Effector memory CD4-positive, alpha-beta T cell (primary cell): ENCODE results near the gene SMIM24.

Source experiments
- DNase-seq, 3 donors: peaks; one replicate each; pipeline ENCODE4 v3.0.0-alpha.2; 2020
- H3K27ac ChIP-seq: 2 replicates; pipeline ENCODE4 v1.7.0; 2013; ENCODE audit warnings: mild to moderate bottlenecking, low read length, moderate library complexity; ENCODE audit not compliant: insufficient read depth, poor library complexity, severe bottlenecking
- H3K27me3 ChIP-seq: replicated peaks from 2 replicates; pipeline ENCODE4 v1.7.0; 2013; ENCODE audit warnings: mild to moderate bottlenecking, low read length; ENCODE audit not compliant: insufficient read depth, control insufficient read depth, poor library complexity, severe bottlenecking
- H3K36me3 ChIP-seq: 2 replicates; pipeline ENCODE4 v1.7.0; 2013; ENCODE audit warnings: mild to moderate bottlenecking, low read length, moderate library complexity; ENCODE audit not compliant: control insufficient read depth, insufficient read depth
- H3K4me1 ChIP-seq: 2 replicates; pipeline ENCODE4 v1.7.0; 2013; ENCODE audit warnings: low read length, mild to moderate bottlenecking; ENCODE audit not compliant: control insufficient read depth, insufficient read depth, poor library complexity, severe bottlenecking
- H3K4me3 ChIP-seq: 2 replicates; pipeline ENCODE4 v1.7.0; 2013; ENCODE audit warnings: low read length, low read depth, mild to moderate bottlenecking; ENCODE audit not compliant: insufficient read depth, poor library complexity, severe bottlenecking
- H3K9me3 ChIP-seq: 2 replicates; pipeline ENCODE4 v1.7.0; 2013; ENCODE audit warnings: mild to moderate bottlenecking, low read length, moderate library complexity; ENCODE audit not compliant: control insufficient read depth

SMIM24 gene

DNA sequence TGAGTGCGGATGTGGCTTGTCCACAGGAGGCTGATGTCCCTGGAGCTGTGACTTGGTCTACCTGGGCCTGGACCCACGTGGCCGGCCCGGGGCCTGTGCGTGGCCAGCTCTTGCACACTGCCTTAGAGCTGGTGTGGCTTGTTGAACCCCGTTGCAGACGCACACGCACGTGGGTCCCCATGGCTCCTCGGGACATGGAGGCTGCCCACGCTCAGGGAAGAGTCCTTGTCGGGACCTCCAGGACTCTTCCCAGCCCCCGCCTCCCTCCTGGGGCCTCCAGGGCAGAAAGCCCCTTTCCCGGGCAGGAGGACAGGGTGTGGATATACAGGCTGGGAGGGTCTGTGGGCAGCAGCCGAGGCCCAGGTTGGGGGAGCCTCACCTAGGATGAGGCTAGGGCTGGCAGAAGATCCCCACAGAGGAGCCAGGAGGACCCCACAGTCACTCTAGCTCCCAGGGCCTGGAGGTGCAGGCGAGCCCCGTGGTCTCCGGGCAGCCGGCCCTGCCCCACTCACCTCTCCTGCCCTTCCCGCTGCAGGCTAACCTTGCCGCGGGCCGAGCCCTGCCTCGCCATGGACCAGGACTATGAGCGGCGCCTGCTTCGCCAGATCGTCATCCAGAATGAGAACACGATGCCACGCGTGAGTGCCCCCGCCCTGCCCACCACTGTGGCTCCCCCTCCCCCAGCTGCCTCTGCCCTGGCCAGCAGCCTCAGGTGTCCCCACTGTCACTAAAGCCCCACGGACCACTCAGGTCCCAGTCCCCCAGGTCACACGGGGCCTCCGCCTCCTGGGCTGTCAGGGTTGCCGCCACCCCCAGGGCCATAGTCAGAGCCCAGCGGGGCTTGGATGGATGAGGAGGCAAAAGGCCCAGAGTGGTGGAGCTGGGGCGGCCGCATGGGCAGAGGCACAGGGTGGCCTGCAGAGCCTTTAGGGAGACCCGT lies 42.4 kb upstream of the SMIM24 start:
- no peak overlapping the region for H3K27ac ChIP-seq
- H3K36me3 ChIP-seq: peaks cover 53% of the 10 kb centered on the region
- H3K4me1 ChIP-seq: no peaks in the 10 kb centered on the region
- no peak overlapping the region for H3K4me3 ChIP-seq
- no peaks in the 10 kb centered on the region for H3K27me3 ChIP-seq
- H3K9me3 ChIP-seq: no peaks in the 10 kb centered on the region
- no peak for DNase-seq

DNA sequence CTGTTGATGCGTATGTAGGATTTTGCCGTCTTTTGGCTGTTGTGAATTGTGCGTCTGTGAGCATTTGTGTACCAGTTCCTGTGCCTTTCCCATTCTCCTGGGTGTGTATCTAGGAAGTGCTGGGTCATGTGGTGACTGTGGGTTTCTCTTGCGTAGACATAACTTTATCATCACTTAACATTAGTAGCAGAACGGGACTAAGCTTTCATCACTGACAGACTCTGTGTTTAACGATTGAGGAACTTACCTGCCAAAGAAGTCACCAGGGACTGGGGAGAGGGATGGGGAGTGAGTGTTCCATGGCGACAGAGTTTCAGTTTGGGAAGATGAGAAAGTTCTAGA lies 40.8 kb upstream of the SMIM24 start:
- H3K4me1 ChIP-seq: peaks cover 10% of the 10 kb centered on the region
- DNase-seq: no peak
- H3K4me3 ChIP-seq: no peak overlapping the region
- H3K27me3 ChIP-seq: no peaks in the 10 kb centered on the region
- H3K36me3 ChIP-seq: peaks cover 38% of the 10 kb centered on the region
- no peak overlapping the region for H3K27ac ChIP-seq
- H3K9me3 ChIP-seq: no peaks in the 10 kb centered on the region

DNA sequence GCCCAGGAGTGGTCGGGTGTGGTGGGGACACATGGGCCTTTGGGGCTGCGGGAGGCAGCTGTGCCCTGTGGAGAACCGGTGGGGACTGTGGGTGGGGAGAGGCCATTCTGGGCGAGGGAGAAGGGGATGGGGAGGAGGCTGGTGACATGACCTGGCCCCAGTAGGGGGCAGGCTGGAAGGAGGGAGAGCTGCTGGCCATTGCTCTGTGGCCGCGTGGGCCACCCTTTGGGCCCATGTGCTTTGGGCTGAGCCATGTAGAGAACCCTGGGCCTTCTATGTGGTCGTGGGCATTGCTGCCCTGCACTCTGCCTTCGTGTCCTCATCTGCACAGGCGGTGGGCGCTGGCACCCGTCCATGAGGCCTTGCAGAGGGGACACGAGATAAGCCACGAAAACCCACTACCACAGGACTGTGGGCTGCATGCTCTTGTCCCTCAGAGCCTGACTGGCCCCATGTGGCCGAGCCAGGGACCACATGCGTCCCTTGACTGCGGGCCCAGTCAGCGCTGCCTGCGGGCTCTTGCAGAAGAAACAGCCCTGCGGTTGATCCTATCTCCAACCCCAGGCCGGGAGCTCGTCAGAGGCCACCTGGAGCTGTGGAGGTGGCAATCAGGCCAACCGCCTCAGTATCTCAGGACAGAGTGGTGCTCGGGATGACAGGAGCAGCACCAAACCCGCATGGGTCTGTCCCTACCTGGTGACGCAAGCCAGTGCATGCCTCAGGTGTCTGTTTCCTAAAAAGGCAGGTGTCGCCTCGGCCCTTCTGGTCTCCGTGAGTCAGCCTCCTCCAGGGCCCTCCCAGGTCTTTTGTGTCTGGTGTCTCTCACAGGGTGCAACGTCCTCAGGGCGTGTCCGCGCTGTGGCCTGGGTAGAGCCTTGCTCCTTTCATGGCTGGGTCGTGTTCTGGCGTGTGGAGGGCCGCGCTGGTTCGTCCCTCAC lies 40.1 kb upstream of the SMIM24 start:
- Histone ChIP-seq H3K36me3 (peaks cover 32% of the 10 kb centered on the region), H3K4me3 (no peak overlapping the region), H3K27me3 (no peaks in the 10 kb centered on the region), H3K4me1 (peaks cover 10% of the 10 kb centered on the region), H3K9me3 (no peaks in the 10 kb centered on the region), H3K27ac (no peak overlapping the region)
- no peak for DNase-seq

DNA sequence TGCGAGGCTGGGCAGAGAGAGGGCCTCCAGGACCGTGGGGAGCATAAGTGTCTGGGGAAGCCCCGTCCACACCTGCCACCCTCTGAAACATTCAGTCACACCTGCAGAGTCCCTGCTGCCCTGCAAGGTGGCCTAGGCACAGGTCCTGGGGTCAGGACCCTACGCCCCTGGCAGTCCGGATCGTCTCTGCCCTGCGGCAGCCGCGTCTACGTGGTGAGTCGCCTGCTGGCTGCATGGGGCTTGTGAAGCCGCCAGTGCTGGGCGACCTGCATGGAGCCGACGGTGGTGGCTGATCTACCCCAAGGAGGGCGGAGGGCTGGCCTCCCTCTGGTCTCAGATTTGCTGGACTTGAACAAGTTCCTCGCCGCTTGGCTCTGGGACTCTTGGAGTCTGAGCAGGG lies 38.8 kb upstream of the SMIM24 start:
- H3K27me3 ChIP-seq: no peaks in the 10 kb centered on the region
- no peaks in the 10 kb centered on the region for H3K9me3 ChIP-seq
- peaks cover 10% of the 10 kb centered on the region for H3K4me1 ChIP-seq
- no peak overlapping the region for H3K27ac ChIP-seq
- DNase-seq: no peak
- no peak overlapping the region for H3K4me3 ChIP-seq
- H3K36me3 ChIP-seq: peaks cover 23% of the 10 kb centered on the region

DNA sequence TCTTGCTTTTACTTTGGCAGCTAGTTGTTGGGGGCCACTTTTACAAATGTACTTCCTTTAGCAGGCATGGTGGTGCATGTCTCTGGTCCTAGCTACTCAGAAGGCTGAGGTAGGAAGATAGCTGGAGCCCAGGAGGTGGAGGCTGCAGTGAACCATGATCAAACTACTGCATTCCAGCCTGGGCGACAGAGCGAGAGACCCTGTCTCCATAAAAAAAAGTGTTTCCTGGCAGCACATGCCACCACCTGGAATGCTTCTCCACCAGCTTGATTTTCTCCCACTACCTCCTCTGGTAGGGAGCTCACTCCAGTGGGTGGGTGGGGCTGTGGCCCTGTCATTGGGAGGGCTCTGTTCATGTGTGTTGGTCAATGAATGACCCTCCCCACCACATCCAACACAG lies 38.3 kb upstream of the SMIM24 start:
- H3K4me3 ChIP-seq: no peak overlapping the region
- H3K9me3 ChIP-seq: no peaks in the 10 kb centered on the region
- no peak overlapping the region for H3K27ac ChIP-seq
- DNase-seq: no peak
- H3K4me1 ChIP-seq: peaks cover 10% of the 10 kb centered on the region
- H3K36me3 ChIP-seq: peaks cover 22% of the 10 kb centered on the region
- H3K27me3 ChIP-seq: no peaks in the 10 kb centered on the region

DNA sequence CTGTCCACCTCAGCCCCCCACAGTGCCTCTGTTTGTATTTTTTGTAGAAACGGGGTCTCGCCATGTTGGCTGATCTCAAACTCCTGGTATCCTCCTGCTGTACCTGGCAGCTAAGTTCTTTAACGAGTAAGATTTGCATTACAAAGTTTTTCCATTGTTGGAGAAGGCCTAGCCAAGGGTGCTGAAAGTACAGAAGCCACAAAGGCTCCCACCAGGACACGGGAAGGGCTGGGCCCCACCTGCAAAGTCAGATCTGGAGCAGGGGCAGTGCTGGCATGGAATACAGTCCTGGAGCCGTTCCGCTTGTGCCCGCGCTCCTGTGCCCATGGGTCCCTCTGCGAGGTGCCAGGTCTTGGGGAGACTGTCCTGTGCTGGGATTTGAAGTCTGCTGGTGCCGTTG lies 37.9 kb upstream of the SMIM24 start:
- Histone ChIP-seq H3K9me3 (no peaks in the 10 kb centered on the region), H3K27ac (no peak overlapping the region), H3K36me3 (peaks cover 18% of the 10 kb centered on the region), H3K4me3 (no peak overlapping the region), H3K4me1 (peaks cover 10% of the 10 kb centered on the region), H3K27me3 (no peaks in the 10 kb centered on the region)
- DNase-seq: no peak

DNA sequence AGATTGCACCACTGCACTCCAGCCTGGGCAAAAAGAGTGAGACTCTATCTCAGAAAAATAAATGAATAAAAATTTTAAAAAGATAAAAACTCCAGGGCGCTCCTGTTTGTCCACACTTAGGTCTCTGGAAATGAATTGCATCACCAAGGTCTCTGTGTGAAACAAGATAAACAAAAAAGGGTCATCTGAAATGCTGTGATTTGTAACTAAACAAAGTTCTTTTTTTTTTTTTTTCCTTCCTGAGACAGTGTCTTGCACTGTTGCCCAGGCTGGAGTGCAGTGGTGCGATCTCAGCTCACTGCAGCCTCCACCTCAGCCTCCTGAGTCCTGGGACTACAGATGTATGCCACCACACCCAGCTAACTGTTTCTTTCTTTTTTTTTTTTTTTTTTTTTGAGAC lies 37.3 kb upstream of the SMIM24 start:
- no peak for DNase-seq
- Histone ChIP-seq H3K27me3 (no peaks in the 10 kb centered on the region), H3K9me3 (no peaks in the 10 kb centered on the region), H3K36me3 (peaks cover 11% of the 10 kb centered on the region), H3K27ac (no peak overlapping the region), H3K4me3 (no peak overlapping the region), H3K4me1 (peaks cover 10% of the 10 kb centered on the region)

DNA sequence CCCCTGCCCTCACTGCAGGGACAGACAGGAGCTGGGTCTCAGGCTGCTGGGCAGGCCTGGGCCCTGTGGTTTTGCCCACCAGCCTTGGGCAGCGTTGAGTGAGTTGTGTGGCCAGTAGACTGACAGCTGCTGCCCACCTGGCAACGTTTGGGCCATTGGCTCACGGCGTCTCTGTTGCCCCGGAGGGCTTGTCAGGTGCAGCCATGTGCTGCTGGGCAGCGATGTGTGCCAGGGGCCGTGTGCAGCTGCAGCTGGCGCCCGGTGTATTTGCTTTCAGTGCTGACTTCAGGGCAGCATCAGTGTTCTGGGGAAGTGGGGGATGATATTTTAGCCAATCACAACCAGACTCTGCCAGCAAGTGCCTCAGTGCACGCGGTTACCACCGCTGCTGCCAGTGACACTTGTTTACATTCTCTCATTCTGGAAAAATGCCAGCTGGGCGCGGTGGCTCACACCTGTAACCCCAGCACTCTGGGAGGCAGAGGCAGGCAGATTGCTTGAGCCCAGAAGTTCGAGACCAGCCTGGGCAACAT lies 36.4 kb upstream of the SMIM24 start:
- Histone ChIP-seq H3K9me3 (no peaks in the 10 kb centered on the region), H3K4me3 (no peak overlapping the region), H3K27me3 (no peaks in the 10 kb centered on the region), H3K36me3 (peaks cover 8% of the 10 kb centered on the region), H3K27ac (no peak overlapping the region), H3K4me1 (peaks cover 10% of the 10 kb centered on the region)
- peak in 1 of 3 donors; percentile 38 for DNase-seq

DNA sequence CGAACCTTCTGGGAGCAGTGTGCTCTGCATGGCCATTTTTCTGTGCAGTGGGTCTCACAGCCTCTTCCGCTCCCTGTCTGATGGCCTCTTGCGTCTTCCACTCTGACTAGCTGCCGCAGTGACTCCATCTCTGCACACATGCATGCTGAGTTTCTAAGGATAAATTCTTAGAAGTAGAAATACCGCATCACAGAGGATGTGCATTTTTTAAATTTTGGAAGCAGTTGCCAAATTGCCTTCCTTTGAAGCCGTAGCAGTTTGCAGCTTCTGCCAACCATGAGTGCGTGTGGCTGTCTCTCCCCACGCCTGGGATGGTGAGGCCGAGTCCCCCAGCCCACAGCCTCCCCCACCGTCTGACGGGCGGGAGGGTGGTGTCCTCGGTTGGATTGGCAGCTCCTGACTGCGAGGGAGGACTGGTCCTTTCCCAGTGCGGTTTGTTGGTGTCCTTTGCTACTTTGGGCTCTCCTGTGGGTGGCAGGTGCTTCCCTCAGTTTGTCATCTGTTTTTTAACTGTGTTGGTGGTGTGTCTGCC lies 35.6 kb upstream of the SMIM24 start:
- Histone ChIP-seq H3K4me1 (peaks cover 10% of the 10 kb centered on the region), H3K36me3 (peaks cover 12% of the 10 kb centered on the region), H3K27ac (no peak overlapping the region), H3K4me3 (no peak overlapping the region), H3K27me3 (no peaks in the 10 kb centered on the region), H3K9me3 (no peaks in the 10 kb centered on the region)
- DNase-seq: no peak
